SK-N-SH (cell line): ENCODE measurements around the gene PEX16. TPM values are rescaled to one million over a fixed set of nuclear protein-coding genes. Genes with fewer than 3 reads are reported as not detected.

Experiments
- CTCF ChIA-PET: fragments of 300-600, 350-600 bp; formaldehyde crosslinking; extraction: SDS; loops from one replicate; lab custom pipeline; 2021; lab: Yijun Ruan, JAX
- POLR2A ChIA-PET: fragments of 350-600 bp; sonication (Branson Sonifier 250); formaldehyde crosslinking; extraction: SDS; loops from one replicate; lab custom pipeline; 2020; ENCODE audit warnings: antibody characterized with exemption, inconsistent platforms; lab: Yijun Ruan, JAX
- DNase-seq: peaks from one replicate; pipeline ENCODE4 v3.0.0; 2012
- H2AFZ ChIP-seq: fragments of 200-600 bp; sonication (generic); 2 replicates; pipeline ENCODE4 v1.8.1; 2016; ENCODE audit warnings: antibody characterized with exemption, mild to moderate bottlenecking, low read depth
- H3F3A ChIP-seq: fragments of 200-600 bp; sonication (generic); replicated peaks from 2 replicates; pipeline ENCODE3; 2016; ENCODE audit warnings: antibody characterized with exemption, mild to moderate bottlenecking; ENCODE audit not compliant: insufficient read depth
- H3K27ac ChIP-seq, 2 experiments: fragments of 200-500 bp in 1 of 2; fragments of 200-600 bp in 1 of 2; sonication (Bioruptor generic) in 1 of 2; sonication (generic), shearing (Covaris generic) in 1 of 2; 2 replicates each; pipeline versions ENCODE4 v1.5.1 to v1.6.1; 2014 to 2016; ENCODE audit warnings: low read depth in 2 of 2, inconsistent platforms in 1 of 2, low read length in 1 of 2, mild to moderate bottlenecking in 1 of 2, mixed read lengths in 1 of 2
- H3K27me3 ChIP-seq: fragments of 200-600 bp; sonication (generic), shearing (Covaris generic); 2 replicates; pipeline ENCODE4 v1.6.1; 2016; ENCODE audit warnings: mixed run types; ENCODE audit not compliant: insufficient read depth
- H3K36me3 ChIP-seq, 2 experiments: fragments of 200-500 bp in 1 of 2; fragments of 200-600 bp in 1 of 2; sonication (Bioruptor generic) in 1 of 2; sonication (generic) in 1 of 2; replicated peaks in 1 of 2; 2 replicates each; pipeline versions ENCODE3 to v1.5.1; 2014 to 2016; ENCODE audit warnings: low read length in 1 of 2, mild to moderate bottlenecking in 1 of 2; ENCODE audit not compliant: insufficient read depth in 2 of 2, control insufficient read depth in 1 of 2
- H3K4me1 ChIP-seq, 2 experiments: fragments of 200-500 bp in 1 of 2; fragments of 200-600 bp in 1 of 2; sonication (Bioruptor generic) in 1 of 2; sonication (generic), shearing (Covaris generic) in 1 of 2; 2 replicates each; pipeline versions ENCODE4 v1.5.1 to v1.6.1; 2014 to 2016; ENCODE audit warnings: low read depth in 1 of 2, low read length in 1 of 2, mixed run types in 1 of 2; ENCODE audit not compliant: insufficient read depth in 2 of 2, control insufficient read depth in 1 of 2
- H3K4me2 ChIP-seq: fragments of 200-600 bp; sonication (generic), shearing (Covaris generic); 2 replicates; pipeline ENCODE4 v1.6.1; 2017; ENCODE audit warnings: mixed run types
- H3K4me3 ChIP-seq, 2 experiments: fragments of 200-500 bp in 1 of 2; fragments of 200-600 bp in 1 of 2; sonication (Bioruptor generic) in 1 of 2; sonication (generic), shearing (Covaris generic) in 1 of 2; 2 replicates each; pipeline versions ENCODE4 v1.5.1 to v1.8.1; 2014 to 2016; ENCODE audit warnings: low read depth in 2 of 2, inconsistent platforms in 1 of 2, low read length in 1 of 2, mild to moderate bottlenecking in 1 of 2, mixed read lengths in 1 of 2, moderate library complexity in 1 of 2
- H3K79me2 ChIP-seq: fragments of 200-600 bp; sonication (generic); 2 replicates; pipeline ENCODE4 v1.8.1; 2017; ENCODE audit warnings: mild to moderate bottlenecking; ENCODE audit not compliant: insufficient read depth
- H3K9ac ChIP-seq: fragments of 200-600 bp; sonication (generic); 2 replicates; pipeline ENCODE4 v1.6.1; 2017; ENCODE audit warnings: mixed run types
- H3K9me2 ChIP-seq: fragments of 200-600 bp; sonication (generic); 2 replicates; pipeline ENCODE4 v1.6.1; 2017; ENCODE audit warnings: mixed run types
- H3K9me3 ChIP-seq: fragments of 200-600 bp; sonication (generic); 2 replicates; pipeline ENCODE4 v1.6.1; 2017; ENCODE audit warnings: mixed run types, mild to moderate bottlenecking, moderate library complexity
- H4K20me1 ChIP-seq: fragments of 200-600 bp; sonication (generic); 2 replicates; pipeline ENCODE4 v1.6.1; 2017; ENCODE audit warnings: mild to moderate bottlenecking, mixed run types; ENCODE audit not compliant: insufficient read depth
- ELF1 ChIP-seq: IDR thresholded peaks from 2 replicates; pipeline ENCODE4 v1.4.0; 2012
- FOXJ3 ChIP-seq: sonication (generic); formaldehyde crosslinking; IDR thresholded peaks from 2 replicates; pipeline ENCODE4 v1.5.1; 2020; ENCODE audit warnings: mild to moderate bottlenecking, missing genetic modification reagents
- FOXM1 ChIP-seq: IDR thresholded peaks from 2 replicates; pipeline ENCODE4 v1.4.0; 2012; ENCODE audit warnings: low read depth, mild to moderate bottlenecking
- GATA2 ChIP-seq: sonication (generic); formaldehyde crosslinking; IDR thresholded peaks from 2 replicates; pipeline ENCODE4 v1.5.0; 2020; ENCODE audit warnings: mild to moderate bottlenecking, missing genetic modification reagents
- MEF2A ChIP-seq: IDR thresholded peaks from 2 replicates; pipeline ENCODE4 v1.4.0; 2012; ENCODE audit warnings: low read depth, borderline replicate concordance
- POLR2AphosphoS5 ChIP-seq: IDR thresholded peaks from 2 replicates; pipeline ENCODE4 v1.6.1; 2012; ENCODE audit warnings: low read depth, low read length
- RFX5 ChIP-seq: IDR thresholded peaks from 2 replicates; pipeline ENCODE4 v1.6.1; 2012; ENCODE audit warnings: mild to moderate bottlenecking, improper control_type of control experiment, low read length
- YY1 ChIP-seq: IDR thresholded peaks from 2 replicates; pipeline ENCODE4 v1.4.0; 2012; ENCODE audit warnings: low read depth, mild to moderate bottlenecking
- WGBS: methylation state at CpG from one replicate; pipeline ENCODE4 v1.1.6; 2017; ENCODE audit warnings: low lambda C conversion rate; 5-methylcytosine and 5-hydroxymethylcytosine counted together
- polyA plus RNA-seq, 3 experiments: library from polyadenylated mRNA; depleted of rRNA; stranded (reverse); fragments of >200 nt; gene quantifications; 2 replicates each; pipeline ENCODE4 v1.2.3, GENCODE V29; 2012
- TF ChIP-seq, protein P1 (sequence below): fragments of 200-600 bp; sonication (generic); IDR thresholded peaks from 2 replicates; pipeline ENCODE4 v1.6.1; 2017; ENCODE audit warnings: antibody characterized with exemption, mild to moderate bottlenecking, moderate library complexity
- TF ChIP-seq, protein P2 (sequence below): IDR thresholded peaks from 2 replicates; pipeline ENCODE4 v1.4.0; 2012; ENCODE audit warnings: low read depth, borderline replicate concordance
- TF ChIP-seq, protein P3 (sequence below): IDR thresholded peaks from 2 replicates; pipeline ENCODE4; 2012
- TF ChIP-seq, protein P4 (sequence below): IDR thresholded peaks from 2 replicates; pipeline ENCODE4 v1.4.0; 2012; ENCODE audit warnings: low read depth, borderline replicate concordance
- TF ChIP-seq, protein P5 (sequence below): fragments of 150-350 bp; IDR thresholded peaks from 2 replicates; pipeline ENCODE4 v1.6.1; 2016; ENCODE audit warnings: mild to moderate bottlenecking, low read depth, low read length

PEX16 gene
- polyA plus RNA-seq, 1 of the 3 experiments (the other 2 are of a cell fraction), result 46.4 TPM

DNA sequence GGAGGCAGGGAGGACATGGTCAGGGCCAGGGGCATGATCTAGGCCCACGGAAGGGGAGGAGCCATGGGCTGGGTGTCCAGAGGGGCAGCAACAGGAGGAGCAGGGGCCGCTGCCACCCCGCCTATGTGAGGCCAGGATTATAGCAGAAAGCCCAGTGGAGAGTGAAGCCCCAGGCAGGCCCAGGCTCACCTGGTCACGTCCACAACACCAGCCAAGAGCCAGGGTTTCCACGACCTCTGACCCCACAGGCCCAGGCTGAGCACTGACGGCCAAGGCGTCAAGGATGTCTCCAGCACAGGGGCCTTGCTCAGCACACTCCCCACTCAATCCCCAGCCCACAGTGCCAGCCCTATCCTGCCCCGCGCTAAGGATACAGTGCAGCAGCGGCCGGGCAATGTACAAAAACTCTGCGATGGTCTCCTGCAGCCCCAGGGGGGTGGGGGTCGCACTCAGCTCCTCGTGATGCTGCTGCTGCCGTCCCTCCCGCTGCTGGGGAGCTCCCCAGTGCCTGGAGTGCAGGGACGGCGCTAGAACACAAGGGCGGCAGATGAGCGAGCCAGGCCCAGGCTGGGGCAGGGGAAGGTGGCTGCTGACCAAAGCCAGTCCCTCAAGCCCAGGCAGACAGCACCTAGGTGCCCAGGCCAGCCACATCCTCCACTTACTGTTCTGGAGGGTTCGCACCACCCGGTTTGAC is 3.6 kb downstream of the PEX16 start:
- H3K4me1 ChIP-seq, result peaks cover 7 to 15% of the 10 kb centered on the region in 2 experiments; a peak in 3 of 4 replicates
- ChIA-PET POLR2A (interaction anchor here (1.0 kb wide), 1 partner anchor 41 kb away, joined by 3 read pairs; no protein-coding TSS in a partner anchor), CTCF (interaction anchor here (2.4 kb wide), 1 partner anchor 42 kb away, joined by 9 read pairs; no protein-coding TSS in a partner anchor)
- 100% methylated on average over 6 of the region's 22 CpGs for WGBS
- no peaks in the 10 kb centered on the region for H3K27me3 ChIP-seq
- no peak overlapping the region for H3K4me3 ChIP-seq
- no peak overlapping the region for H2AFZ ChIP-seq
- peaks cover 3% of the 10 kb centered on the region for H3F3A ChIP-seq
- H3K27ac ChIP-seq, result no peak overlapping the region
- H3K36me3 ChIP-seq, result peaks cover 0 to 41% of the 10 kb centered on the region in 2 experiments
- H3K9me3 ChIP-seq, result no peaks in the 10 kb centered on the region
- DNase-seq, result no peak
- no peak overlapping the region for H3K9ac ChIP-seq
- H3K9me2 ChIP-seq, result no peaks in the 10 kb centered on the region
- H3K79me2 ChIP-seq, result peaks cover 19% of the 10 kb centered on the region
- H4K20me1 ChIP-seq, result no peaks in the 10 kb centered on the region
- TF ChIP-seq POLR2AphosphoS5, result no peak
- TF ChIP-seq, protein P1, sequence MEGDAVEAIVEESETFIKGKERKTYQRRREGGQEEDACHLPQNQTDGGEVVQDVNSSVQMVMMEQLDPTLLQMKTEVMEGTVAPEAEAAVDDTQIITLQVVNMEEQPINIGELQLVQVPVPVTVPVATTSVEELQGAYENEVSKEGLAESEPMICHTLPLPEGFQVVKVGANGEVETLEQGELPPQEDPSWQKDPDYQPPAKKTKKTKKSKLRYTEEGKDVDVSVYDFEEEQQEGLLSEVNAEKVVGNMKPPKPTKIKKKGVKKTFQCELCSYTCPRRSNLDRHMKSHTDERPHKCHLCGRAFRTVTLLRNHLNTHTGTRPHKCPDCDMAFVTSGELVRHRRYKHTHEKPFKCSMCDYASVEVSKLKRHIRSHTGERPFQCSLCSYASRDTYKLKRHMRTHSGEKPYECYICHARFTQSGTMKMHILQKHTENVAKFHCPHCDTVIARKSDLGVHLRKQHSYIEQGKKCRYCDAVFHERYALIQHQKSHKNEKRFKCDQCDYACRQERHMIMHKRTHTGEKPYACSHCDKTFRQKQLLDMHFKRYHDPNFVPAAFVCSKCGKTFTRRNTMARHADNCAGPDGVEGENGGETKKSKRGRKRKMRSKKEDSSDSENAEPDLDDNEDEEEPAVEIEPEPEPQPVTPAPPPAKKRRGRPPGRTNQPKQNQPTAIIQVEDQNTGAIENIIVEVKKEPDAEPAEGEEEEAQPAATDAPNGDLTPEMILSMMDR, result no peak
- no peak for TF ChIP-seq RFX5
- TF ChIP-seq MEF2A, result no peak
- no peak for TF ChIP-seq FOXM1
- no peak for TF ChIP-seq YY1
- no peak for TF ChIP-seq GATA2
- TF ChIP-seq FOXJ3 (CRISPR knock-in tag), result no peak
- TF ChIP-seq, protein P2, sequence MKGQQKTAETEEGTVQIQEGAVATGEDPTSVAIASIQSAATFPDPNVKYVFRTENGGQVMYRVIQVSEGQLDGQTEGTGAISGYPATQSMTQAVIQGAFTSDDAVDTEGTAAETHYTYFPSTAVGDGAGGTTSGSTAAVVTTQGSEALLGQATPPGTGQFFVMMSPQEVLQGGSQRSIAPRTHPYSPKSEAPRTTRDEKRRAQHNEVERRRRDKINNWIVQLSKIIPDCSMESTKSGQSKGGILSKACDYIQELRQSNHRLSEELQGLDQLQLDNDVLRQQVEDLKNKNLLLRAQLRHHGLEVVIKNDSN, result no peak
- no peak for TF ChIP-seq ELF1
- TF ChIP-seq, protein P3, sequence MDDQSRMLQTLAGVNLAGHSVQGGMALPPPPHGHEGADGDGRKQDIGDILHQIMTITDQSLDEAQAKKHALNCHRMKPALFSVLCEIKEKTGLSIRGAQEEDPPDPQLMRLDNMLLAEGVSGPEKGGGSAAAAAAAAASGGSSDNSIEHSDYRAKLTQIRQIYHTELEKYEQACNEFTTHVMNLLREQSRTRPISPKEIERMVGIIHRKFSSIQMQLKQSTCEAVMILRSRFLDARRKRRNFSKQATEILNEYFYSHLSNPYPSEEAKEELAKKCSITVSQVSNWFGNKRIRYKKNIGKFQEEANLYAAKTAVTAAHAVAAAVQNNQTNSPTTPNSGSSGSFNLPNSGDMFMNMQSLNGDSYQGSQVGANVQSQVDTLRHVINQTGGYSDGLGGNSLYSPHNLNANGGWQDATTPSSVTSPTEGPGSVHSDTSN, result no peak
- TF ChIP-seq, protein P4, sequence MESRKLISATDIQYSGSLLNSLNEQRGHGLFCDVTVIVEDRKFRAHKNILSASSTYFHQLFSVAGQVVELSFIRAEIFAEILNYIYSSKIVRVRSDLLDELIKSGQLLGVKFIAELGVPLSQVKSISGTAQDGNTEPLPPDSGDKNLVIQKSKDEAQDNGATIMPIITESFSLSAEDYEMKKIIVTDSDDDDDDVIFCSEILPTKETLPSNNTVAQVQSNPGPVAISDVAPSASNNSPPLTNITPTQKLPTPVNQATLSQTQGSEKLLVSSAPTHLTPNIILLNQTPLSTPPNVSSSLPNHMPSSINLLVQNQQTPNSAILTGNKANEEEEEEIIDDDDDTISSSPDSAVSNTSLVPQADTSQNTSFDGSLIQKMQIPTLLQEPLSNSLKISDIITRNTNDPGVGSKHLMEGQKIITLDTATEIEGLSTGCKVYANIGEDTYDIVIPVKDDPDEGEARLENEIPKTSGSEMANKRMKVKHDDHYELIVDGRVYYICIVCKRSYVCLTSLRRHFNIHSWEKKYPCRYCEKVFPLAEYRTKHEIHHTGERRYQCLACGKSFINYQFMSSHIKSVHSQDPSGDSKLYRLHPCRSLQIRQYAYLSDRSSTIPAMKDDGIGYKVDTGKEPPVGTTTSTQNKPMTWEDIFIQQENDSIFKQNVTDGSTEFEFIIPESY, result no peak
- TF ChIP-seq, protein P5, sequence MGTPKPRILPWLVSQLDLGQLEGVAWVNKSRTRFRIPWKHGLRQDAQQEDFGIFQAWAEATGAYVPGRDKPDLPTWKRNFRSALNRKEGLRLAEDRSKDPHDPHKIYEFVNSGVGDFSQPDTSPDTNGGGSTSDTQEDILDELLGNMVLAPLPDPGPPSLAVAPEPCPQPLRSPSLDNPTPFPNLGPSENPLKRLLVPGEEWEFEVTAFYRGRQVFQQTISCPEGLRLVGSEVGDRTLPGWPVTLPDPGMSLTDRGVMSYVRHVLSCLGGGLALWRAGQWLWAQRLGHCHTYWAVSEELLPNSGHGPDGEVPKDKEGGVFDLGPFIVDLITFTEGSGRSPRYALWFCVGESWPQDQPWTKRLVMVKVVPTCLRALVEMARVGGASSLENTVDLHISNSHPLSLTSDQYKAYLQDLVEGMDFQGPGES, result no peak
- H3K4me2 ChIP-seq, result no peak overlapping the region
